ENCODE results near the gene RSPO1.
"Not testable (repeated sequence)": the region's sequence is repeated elsewhere in the genome, so short reads cannot be mapped to it uniquely, and the experiment has no call there.

Gene RSPO1

DNA sequence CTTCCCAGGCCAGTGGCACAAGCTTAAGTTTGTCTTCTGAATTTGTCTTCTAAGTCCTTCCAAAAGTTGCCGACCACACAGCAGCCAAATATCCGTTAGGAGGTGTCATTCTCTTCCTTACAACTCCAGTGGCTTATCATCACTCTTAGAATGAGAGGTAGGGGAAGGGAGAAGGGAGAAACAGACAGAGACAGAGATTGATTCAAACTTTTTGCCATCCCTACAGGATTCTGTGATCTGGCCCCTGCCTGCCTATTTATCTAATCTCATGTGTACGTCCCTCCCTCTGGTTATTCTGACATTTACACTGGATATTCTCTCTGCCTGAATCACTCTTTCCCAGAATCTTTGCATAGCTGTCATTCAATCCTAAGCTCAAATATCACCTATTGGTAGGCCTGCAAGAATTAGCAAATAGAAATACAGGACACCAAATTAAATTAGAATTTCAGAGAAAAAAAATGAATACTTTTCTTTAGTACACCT is 38.5 kb downstream of the RSPO1 start:
- peak overlapping the region; percentile 99 to 100 for H3K4me3 Mint-ChIP-seq
- peak overlapping the region; percentile 99 for H3K27ac Mint-ChIP-seq
- ATAC-seq (replicated peaks) (peak; percentile 0 to 4), DNase-seq (no peak)
- peaks cover 17% of the 10 kb centered on the region in 2 donors for H3K4me1 Mint-ChIP-seq
- H3K9me3 Mint-ChIP-seq: no peaks in the 10 kb centered on the region
- H3K36me3 Mint-ChIP-seq: peaks cover 9 to 12% of the 10 kb centered on the region in 2 donors
- H3K27me3 Mint-ChIP-seq: no peaks in the 10 kb centered on the region

DNA sequence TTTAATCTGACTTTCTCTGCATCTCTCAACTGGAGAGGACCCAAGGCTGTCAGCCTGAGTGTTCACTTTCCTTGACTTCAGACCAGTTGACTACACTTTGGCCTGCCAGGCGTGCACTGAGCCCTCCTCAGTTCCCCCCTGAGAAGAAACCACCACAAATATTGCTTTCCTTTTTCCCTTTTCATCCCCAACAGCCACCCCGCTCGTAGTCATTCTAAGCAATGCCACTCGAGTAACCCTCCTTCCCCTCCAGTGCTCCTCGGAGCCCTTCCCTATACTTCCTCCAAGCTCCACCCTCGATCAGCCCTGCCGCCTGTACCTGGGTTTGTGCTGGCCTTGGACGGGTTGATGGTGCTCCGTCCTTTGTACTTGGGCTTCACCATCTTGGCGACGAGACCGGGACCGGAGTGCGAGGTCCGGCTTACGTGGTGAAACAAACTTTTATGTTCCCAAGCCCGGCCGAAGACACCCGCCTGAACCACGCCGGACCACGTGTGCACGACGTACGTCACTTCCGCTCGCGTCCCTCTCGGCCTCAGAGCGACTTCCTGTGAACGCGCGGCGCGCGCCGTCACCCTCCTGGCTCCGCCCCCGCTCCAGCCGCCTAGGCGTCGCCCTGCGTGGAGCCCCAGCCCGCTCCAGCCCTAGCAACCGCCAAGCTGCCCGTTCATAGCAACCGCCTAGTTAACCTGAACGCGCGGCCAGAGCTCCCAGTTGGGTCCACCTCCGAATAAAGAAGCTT is 39.1 kb downstream of the RSPO1 start, which contains the start of gene GNL2:
GNL2 (minus strand) TSS at position 498 of the 742 bp plus-strand sequence; CDS start at position 383, 115 bp downstream.
- H3K4me1 Mint-ChIP-seq: peaks cover 17% of the 10 kb centered on the region in 2 donors
- peak; percentile 96 for DNase-seq
- peak within 1 kb of the TSS; percentile 99 for H3K27ac Mint-ChIP-seq
- peaks cover 9 to 17% of the 10 kb centered on the region in 2 donors for H3K36me3 Mint-ChIP-seq
- no peaks in the 10 kb centered on the region for H3K9me3 Mint-ChIP-seq
- ATAC-seq (replicated peaks): peak; percentile 98 to 100
- H3K4me3 Mint-ChIP-seq: peak within 1 kb of the TSS; percentile 99 to 100
- no peaks in the 10 kb centered on the region for H3K27me3 Mint-ChIP-seq

DNA sequence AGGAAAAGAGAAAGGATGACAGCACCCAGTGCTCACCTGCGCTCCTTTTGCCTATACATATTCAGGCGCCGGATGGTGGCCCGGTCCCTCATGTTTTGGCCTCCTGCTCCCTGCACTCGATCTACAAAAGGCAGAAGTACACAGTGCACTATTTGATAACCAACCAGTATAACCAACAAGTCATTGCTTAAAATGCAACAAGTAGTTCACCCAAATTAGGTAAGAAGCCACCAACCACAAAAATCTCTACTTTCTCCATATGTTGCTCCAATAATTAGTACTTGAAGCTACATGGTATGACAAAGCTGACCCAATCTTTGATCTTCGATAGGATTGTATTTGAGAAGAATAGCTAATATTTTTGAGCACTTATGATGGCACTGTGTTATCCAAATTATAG is 41.0 kb downstream of the RSPO1 start:
- DNase-seq (no peak), ATAC-seq (replicated peaks) (no peak)
- Mint-ChIP-seq H3K27ac (no peak overlapping the region), H3K36me3 (peaks cover 18 to 26% of the 10 kb centered on the region in 2 donors), H3K4me1 (peaks cover 17% of the 10 kb centered on the region in 2 donors), H3K27me3 (no peaks in the 10 kb centered on the region), H3K9me3 (no peaks in the 10 kb centered on the region), H3K4me3 (no peak overlapping the region)

DNA sequence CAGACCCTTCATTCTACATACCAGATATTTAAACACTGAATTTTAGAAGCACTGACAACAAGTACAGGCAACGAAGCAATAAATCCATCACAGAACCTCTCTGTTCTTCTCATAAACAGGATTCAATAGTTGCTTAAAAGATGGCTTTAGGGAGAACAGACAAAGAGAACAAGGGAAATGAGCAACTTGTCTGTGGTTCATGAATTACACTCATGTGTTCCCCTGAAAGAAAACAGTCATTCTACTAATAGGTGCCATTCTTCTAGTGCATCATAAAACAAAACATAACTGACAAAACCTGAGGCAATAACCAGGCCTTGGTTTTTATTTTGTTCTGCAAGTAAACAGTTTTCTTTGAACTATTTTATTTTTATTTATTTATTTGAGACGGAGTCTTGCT is 45.8 kb downstream of the RSPO1 start:
- ATAC-seq (replicated peaks): no peak

DNA sequence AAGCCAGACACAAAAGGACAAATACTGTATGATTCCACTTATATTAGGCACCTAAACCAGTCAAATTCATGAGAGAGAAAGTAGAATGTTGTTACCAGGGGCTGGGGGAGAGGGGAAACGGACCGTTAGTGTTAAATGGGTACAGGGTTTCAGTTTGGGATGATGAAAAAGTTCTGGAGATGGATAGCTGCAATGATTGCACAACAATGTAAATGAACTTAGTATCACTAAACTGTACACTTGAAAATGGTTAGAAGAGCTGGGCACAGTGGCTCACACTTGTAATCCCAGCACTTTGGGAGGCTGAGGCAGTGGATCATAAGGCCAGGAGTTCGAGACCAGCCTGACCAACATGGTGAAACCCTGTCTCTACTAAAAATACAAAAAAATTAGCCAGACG is 50.1 kb downstream of the RSPO1 start:
- H3K4me1 Mint-ChIP-seq; H3K27me3 Mint-ChIP-seq; H3K4me3 Mint-ChIP-seq; ATAC-seq (replicated peaks); DNase-seq; H3K27ac Mint-ChIP-seq; H3K9me3 Mint-ChIP-seq: not testable (repeated sequence)
- peaks cover 32 to 56% of the 10 kb centered on the region in 2 donors for H3K36me3 Mint-ChIP-seq

More for the DNA sequence above, 45.8 kb downstream of the RSPO1 start:
- H3K27ac Mint-ChIP-seq: no peak overlapping the region
- peaks cover 19 to 44% of the 10 kb centered on the region in 2 donors for H3K36me3 Mint-ChIP-seq
- H3K9me3 Mint-ChIP-seq: no peaks in the 10 kb centered on the region
- DNase-seq: no peak
- peaks cover 0 to 5% of the 10 kb centered on the region in 2 donors for H3K4me1 Mint-ChIP-seq
- no peak overlapping the region for H3K4me3 Mint-ChIP-seq
- H3K27me3 Mint-ChIP-seq: no peaks in the 10 kb centered on the region

DNA sequence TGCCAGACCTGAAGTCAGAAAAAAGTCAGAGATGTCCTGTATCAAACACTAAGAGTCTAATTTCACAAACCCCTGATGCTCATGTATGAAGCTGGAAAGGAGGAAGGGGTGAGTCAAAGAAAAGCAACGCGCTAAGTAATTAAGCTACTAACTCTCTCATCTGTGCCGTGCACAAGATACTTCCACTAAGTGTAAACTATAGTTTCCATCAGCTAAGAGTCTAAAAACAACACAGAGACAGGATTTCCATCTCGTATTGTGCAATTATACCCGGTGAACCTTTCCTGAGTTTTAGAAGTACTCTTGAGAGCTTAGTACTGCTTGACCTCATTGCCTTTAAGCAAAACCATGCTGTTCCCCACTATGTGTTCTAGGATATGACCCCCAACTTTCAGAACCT is 59.0 kb downstream of the RSPO1 start:
- no peaks in the 10 kb centered on the region for H3K9me3 Mint-ChIP-seq
- H3K4me3 Mint-ChIP-seq: no peak overlapping the region
- H3K27ac Mint-ChIP-seq: peak overlapping the region; percentile 25
- H3K27me3 Mint-ChIP-seq: no peaks in the 10 kb centered on the region
- DNase-seq: no peak
- H3K36me3 Mint-ChIP-seq: peaks cover 41 to 71% of the 10 kb centered on the region in 2 donors
- ATAC-seq (replicated peaks): no peak
- peaks cover 5 to 6% of the 10 kb centered on the region in 2 donors for H3K4me1 Mint-ChIP-seq

DNA sequence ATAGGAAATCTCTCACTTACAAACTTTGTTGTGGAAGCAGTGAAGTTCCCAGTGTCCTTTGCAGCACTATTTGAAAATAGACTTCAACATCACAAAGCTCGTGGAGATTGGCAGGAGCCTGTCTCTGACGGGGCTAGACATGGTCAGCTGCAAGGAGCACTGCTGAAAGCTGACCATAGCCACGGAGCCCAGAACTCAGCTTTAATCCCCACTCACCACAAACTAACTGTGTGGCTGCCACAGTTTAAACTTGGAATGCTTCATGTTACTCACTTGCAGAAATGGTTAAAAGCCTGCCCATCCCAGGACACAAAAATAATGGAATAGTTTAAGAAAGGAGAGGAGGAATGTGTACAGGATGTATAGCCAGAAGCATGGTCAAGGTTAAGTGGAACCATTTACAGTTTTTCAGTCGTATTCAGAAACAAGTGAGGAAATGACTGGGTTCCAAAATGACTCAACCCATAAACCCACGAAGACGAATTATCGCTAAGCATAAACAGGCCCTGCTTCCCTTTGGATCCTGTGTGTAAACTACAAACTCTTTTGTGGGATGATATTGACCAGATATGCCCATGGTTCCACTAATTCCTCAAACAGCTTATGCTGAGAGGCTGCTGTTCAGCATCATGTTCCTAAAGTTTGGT is 59.7 kb downstream of the RSPO1 start:
- DNase-seq (no peak), ATAC-seq (replicated peaks) (peak; percentile 46 to 67)
- H3K4me1 Mint-ChIP-seq: peaks cover 5 to 6% of the 10 kb centered on the region in 2 donors
- no peaks in the 10 kb centered on the region for H3K27me3 Mint-ChIP-seq
- peaks cover 43 to 69% of the 10 kb centered on the region in 2 donors for H3K36me3 Mint-ChIP-seq
- H3K27ac Mint-ChIP-seq: no peak overlapping the region
- H3K4me3 Mint-ChIP-seq: no peak overlapping the region
- no peaks in the 10 kb centered on the region for H3K9me3 Mint-ChIP-seq

DNA sequence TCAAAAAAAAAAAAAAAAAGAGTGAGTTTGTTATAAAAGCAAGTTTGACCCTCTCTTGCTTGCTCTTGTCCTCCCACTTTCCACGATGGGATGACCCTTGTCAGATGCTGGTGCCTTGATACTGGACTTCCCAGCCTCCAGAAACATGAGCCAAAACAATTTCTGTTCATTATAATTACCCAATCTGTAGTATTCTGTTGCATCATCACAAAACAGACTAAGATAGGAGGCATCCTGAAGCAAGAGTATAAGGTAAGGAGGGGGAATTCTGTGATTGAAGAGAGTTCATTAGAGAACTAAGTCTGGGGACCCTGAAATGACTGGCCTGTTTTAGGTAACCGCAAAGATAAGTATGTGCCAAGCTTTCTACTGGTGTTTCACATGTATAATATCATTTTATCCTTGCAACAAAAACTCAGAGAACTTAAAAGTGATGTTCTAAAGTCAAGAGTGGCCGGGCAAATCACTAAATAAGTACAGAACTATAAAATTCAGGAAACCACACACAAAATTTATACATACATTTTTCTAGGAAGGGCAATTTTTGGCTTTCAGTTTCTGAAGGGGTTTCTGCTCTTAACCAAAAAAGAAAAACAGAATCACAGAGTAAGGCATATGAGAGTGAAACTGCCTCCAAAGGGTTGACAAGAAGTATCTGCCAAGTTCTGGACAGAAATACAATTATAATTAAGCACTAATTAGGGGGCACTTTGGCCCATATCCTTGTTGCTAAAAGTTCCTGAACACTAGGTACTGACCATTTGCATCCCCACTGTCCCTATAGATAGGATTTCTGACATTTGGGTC is 64.0 kb downstream of the RSPO1 start:
- DNase-seq (no peak), ATAC-seq (replicated peaks) (no peak)
- H3K9me3 Mint-ChIP-seq: no peaks in the 10 kb centered on the region
- H3K4me1 Mint-ChIP-seq: peaks cover 4 to 5% of the 10 kb centered on the region in 2 donors
- no peak overlapping the region for H3K27ac Mint-ChIP-seq
- H3K4me3 Mint-ChIP-seq: no peak overlapping the region
- H3K36me3 Mint-ChIP-seq: peaks cover 59 to 77% of the 10 kb centered on the region in 2 donors
- H3K27me3 Mint-ChIP-seq: no peaks in the 10 kb centered on the region

DNA sequence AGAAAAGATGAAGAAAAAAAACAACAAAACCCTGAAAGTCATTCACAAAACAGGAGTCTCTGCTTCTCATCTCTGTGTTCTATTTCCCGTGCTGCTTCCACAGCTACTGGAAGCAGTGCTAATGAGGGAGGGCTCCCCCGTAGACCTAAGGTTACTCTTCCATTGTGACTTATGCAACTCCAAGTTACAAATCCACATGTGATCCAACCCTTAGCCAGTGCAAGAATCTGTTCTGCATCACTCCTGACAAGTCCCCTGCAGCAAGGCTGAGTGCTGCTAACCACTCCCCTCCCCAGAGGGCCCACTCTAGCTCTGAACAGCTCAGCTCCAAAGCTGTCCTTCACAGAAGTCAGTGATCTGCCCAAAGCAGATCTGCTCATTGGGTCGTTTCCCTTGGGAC is 67.7 kb downstream of the RSPO1 start:
- no peaks in the 10 kb centered on the region for H3K9me3 Mint-ChIP-seq
- no peaks in the 10 kb centered on the region for H3K27me3 Mint-ChIP-seq
- no peak overlapping the region for H3K27ac Mint-ChIP-seq
- DNase-seq: no peak
- no peak overlapping the region for H3K4me3 Mint-ChIP-seq
- H3K36me3 Mint-ChIP-seq: peaks cover 49 to 58% of the 10 kb centered on the region in 2 donors
- no peaks in the 10 kb centered on the region for H3K4me1 Mint-ChIP-seq
- ATAC-seq (replicated peaks): no peak

DNA sequence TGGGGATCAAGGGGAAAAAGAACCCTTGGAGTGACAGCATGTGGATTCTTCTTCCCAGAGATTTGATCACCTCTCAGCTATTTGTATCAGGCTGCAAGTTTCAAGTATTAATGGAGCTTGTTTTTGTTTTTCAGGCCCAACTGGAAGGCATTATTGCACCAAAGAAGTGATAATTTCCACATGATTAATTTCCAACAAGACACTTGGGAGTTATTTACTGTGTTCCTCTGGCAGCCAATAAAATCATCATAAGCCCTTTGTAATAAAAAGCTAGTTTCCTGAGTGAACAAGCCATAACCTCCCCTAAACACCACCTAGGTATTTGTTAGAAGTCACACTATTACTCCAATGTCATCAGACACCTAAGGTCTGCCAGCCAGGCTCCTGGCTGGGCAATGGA is 69.8 kb downstream of the RSPO1 start:
- Mint-ChIP-seq H3K4me3 (no peak overlapping the region), H3K36me3 (peaks cover 42 to 52% of the 10 kb centered on the region in 2 donors), H3K4me1 (no peaks in the 10 kb centered on the region), H3K27ac (no peak overlapping the region), H3K9me3 (peaks cover 0 to 1% of the 10 kb centered on the region in 2 donors), H3K27me3 (no peaks in the 10 kb centered on the region)
- no peak for DNase-seq
- ATAC-seq (replicated peaks): no peak

DNA sequence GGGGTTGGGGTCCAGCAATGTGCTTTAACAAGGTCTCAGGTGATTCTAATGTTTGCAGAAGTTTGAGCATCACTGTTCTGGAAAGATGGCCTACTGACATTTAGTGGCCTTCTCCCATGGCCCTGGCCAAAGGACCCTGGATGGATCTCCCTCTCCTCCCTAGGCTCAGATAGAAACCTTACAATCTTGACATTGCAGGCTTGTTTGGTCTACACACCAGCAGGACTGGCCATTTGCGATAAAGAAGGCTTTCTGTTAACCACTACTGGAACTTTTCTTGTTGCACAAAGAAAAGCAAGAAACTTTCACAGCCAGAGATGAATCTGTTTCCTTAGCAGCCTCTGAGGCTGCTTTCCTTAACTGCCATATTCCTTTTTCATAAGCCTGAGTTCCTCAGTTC is 71.7 kb downstream of the RSPO1 start:
- DNase-seq (no peak), ATAC-seq (replicated peaks) (no peak)
- Mint-ChIP-seq H3K9me3 (peaks cover 0 to 1% of the 10 kb centered on the region in 2 donors), H3K4me1 (no peaks in the 10 kb centered on the region), H3K27ac (peak overlapping the region; percentile 2), H3K4me3 (no peak overlapping the region), H3K27me3 (no peaks in the 10 kb centered on the region), H3K36me3 (peaks cover 29 to 35% of the 10 kb centered on the region in 2 donors)

All from stimulated activated naive B cell treated with anti-CD40 and anti-IgM and Interleukin-4, amounts not matched to agents 10 μg/mL and 1 μg/mL and 100 μg/mL, for 72 hours (primary cell).